Measurements from ENCODE around the gene ZBTB46.

DNA sequence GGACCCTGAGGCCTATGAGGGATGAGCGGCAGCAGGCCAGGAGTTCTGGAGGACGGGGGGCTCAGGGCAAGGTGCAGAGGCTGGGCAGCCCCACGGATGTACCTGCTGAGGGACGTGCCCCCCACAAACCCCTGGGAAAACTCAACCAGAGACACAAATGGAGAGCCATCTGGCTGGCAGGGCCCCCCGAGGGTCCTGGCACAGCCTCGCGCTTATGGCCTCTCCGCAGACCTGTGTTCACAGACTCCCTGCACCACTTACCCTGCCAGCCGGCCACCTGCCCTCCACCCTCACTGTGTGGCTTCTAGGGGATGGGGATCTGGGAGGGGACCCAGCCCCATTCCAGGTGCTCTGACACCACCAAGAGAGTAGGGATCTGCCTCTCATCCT lies 3.4 kb upstream of the ZBTB46 start:
- TF ChIP-seq CTCF (IDR thresholded peaks at IDR 0.05; ENCODE audit: borderline replicate concordance, extremely low read depth, low read length, poor library complexity, severe bottlenecking): no peak
- TF ChIP-seq EZH2 (IDR thresholded peaks at IDR 0.05; ENCODE audit: borderline replicate concordance, low read depth, low read length, severe bottlenecking): no peak

All from DND-41 (cell line).